SHP77 treated with DMSO at 0.1 percent for 48 hours (cell line): ENCODE data around the gene LPAR3.

Source experiments
- DNase-seq: peaks from one replicate; lab custom pipeline; 2025; lab: John Stamatoyannopoulos, UW

Gene LPAR3

DNA sequence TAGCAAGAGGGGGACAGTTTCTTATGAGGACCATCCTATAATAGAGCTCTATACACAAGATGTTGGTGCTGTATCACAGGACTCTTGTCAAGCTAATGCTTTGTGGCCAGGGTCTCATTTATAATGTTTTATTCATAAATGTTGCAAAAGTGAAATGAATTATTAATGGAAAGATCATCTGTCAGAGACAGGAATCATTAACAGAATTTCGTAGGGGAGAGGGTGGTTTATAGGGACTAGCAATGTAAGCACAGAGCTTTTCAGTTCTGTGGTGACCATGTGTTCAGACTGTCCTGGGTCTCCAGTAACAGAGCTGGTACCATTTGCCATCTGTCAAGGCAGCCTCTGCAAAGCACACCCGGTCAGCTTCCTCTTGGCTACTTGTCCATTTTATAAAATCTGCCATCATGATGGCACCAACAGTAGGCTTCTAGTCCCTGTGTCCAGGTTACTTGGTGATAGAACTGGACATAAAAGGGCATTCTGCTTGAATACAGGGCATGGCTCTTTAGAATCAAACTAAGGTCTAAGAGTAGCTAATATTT, 36.2 kb downstream of the LPAR3 start:
- no peak for DNase-seq

GRCh38 chr1:84855691-84856630, 37.0 kb downstream of the LPAR3 start:
- DNase-seq: no peak

- DNase-seq: no peak
Observed at GRCh38 chr1:84855168-84855567, 37.8 kb downstream of the LPAR3 start.

DNA sequence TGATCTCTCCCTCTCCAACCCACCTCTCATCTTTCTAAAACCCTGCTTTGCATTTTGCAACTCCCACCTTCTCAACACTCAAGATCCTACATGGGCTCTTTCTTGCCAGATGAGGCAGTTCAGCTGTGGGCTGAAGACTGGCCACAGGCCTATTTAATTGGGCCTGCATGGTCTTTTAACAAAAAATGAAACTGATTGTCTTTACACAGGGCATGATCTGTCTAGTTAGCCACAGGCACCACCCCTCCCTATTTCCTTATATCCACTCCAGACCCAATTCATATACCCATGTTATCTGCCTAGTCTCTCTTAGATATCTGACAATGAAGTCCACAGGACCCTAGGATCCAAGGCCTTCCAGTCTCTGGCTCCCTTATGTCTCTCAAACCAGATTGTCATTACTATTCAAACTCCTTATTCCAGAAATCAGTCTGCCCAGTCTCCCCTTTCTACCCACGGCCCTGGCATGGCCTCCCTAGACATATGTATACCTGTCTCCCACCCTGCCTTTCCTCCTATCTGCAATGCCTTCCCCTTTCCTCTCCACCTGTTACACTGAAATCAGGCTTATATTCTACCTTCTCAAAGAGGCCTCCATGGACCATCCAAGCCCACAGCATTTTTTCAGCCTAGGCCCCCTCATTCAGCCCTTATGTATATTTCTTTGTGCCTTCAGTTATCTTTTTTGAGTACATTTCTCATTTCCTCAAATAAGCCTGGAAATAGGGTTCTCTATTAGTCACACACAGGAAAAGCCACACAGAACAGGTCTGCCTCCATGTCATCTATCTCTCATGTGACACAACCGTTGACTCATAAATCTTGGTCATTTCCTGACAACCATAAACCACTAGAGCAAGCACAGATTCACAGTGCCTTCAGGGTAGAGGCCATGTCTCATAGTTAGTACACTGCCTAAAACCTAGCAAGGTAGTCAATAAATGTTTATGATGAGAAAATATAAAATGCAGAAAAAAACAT, 39.0 kb downstream of the LPAR3 start:
- DNase-seq: no peak

DNA sequence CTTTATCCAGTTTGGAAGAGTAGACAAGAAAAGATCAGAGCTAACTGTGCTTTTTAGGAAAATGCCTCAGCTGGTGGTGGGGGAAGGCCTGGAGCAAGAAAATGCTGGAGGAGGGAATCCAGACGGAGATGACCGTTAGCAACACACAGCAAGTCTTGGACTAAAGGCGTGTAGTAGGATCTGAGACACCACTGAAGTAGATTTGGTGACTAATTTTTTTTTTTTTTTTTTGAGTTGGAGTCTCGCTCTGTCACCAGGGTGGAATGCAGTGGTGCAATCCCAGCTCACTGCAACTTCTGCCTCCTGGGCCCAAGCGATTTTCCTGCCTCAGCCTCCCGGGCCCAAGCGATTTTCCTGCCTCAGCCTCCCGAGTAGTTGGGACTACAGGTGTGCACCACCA, 41.2 kb downstream of the LPAR3 start:
- DNase-seq: no peak

DNA sequence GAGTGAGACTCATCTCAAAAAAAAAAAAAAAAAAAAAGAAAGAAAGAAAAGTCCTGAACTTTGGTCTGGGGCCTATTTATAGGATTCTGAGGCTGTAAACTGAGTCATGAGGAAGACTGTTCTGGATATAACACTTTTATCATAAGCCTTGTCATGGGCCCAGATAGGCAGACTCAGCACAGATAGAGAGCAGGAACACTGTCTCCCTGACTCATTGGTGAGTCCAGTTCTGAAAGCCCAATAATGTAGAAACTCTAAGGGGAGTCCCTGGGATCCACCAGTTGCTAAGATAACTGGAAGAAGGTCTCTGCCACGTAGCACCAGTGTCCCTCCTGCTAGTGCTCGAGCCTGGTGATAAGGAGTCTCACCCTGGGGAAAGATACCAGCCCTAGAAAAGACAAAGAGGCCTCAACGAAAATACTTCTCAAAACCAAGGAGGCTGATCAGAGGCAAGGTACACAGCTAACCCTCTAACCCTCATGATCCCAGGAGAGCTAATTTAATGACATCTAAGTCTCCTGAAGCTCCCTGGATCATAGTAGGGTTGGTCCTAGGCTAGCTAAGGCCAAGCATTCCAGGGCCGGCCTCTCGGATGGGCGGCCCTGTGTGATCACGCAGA, 43.5 kb downstream of the LPAR3 start:
- DNase-seq: no peak

GRCh38 chr1:84847253-84848250, 45.5 kb downstream of the LPAR3 start:
- peak; percentile 79 for DNase-seq

- DNase-seq: no peak
Observed at GRCh38 chr1:84846387-84846786, 46.6 kb downstream of the LPAR3 start.

DNA sequence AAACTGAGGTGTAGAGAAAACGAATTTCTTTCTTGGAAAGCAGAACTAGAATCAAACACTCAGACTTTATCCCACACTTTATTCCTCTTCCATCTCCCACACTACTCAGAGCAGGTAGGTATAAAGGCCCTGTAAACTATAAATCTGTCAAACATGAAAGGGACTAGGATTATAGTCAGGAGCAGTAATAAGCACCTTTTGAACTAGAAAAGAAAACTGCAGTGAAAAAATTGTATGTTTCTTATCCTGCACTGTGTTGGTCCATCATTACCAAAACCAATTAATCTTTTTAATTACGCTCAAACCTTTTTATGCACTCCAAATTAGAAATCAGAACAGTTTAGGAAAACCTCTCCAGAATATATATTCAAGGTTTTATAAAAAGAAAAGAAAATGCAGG, 47.6 kb downstream of the LPAR3 start:
- no peak for DNase-seq

GRCh38 chr1:84844094-84844493, 48.9 kb downstream of the LPAR3 start:
- no peak for DNase-seq

DNA sequence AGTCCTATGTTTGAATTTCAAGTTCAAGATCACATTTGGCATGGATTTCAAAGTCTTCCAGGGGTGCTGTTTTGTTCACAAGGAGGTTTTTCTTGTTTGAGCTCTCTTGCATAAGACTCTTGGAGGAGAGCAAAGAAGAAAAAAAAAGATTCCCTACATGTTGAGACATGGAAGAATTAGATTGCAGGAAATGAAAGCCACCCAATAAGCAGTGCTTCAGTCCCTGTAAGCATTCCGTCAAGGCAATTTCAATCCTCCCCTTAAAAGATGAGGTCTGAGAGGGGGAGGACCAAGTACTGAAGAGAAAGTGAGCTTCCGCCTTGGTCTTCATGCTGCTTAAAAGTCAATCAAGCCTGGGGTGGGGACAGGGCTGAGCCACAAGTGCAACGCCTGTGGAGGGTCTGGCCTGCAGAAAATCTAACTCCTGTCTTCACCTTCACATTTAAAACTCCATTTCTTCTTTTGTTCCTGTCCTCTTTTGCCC, 50.2 kb downstream of the LPAR3 start:
- DNase-seq: no peak

DNA sequence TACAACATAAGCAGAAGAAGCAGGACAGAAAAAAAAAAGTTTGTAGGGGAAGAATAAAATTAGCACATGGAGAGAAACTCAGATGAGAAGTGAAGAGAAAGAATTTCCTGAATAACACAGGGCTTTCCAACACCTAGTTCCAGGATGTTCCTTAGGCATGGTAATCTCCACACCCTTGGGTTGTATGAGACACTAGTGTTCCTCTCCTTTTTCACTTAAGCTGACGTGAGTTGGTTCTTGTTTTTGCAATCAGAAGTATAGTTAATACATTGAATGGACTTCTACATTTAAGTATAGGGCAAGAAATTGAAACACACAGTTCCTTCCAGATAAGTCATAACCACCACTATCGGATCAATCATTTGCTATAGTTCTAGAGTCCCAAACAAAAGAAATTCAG, 51.0 kb downstream of the LPAR3 start:
- DNase-seq: no peak

- DNase-seq: no peak
Observed at GRCh38 chr1:84840346-84840745, 52.7 kb downstream of the LPAR3 start.

- no peak for DNase-seq
Observed at GRCh38 chr1:84839544-84839943, 53.5 kb downstream of the LPAR3 start.

DNA sequence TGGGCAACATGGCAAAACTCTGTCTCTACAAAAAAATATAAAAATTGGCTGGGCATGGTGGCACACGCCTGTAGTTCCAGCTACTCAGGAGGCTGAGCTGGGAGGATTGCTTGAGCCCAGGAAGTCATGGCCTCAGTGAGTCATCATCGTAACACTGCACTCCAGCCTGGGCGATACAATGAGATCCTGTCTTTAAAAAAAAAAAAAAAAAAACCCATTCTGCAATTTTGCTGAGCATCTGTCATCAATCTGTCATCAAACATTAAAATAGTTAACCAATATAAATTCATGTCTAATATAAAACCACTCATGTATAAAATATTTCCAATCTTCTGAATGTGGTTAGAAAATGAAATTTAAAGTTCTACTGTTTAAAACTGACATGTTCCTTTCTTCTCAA, 56.9 kb downstream of the LPAR3 start:
- DNase-seq: no peak

GRCh38 chr1:84835169-84835568, 57.8 kb downstream of the LPAR3 start:
- DNase-seq: no peak

DNA sequence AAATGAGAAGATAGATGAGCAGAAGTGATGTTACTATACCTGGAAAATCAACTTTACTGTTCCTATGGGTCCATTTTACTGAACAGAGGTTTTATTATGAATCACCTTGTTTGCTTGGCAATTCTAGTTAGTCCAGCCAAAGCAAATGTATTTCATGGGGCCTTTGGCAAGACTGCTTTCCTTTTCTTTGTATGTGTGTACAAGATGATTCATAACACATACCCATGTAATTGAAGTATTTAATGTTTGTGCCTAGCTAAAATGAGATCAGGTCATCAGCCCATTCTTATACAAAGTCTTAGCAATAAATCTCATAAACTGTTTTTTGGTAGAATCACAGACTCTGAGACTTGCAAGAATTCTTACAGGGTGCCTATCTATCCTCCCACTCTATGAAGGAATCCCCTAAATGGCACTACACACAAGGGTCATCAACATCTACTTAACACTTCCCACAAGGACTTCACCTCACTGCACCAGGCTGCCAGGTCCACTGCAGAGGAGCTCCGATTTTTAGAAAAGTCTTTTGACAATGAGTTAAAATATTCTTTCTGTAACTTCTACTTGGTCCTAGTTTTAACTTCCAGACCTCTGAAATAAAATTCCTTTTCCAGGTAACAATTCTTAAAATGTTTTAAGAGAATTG, 58.5 kb downstream of the LPAR3 start:
- no peak for DNase-seq

- DNase-seq: no peak
Observed at GRCh38 chr1:84833194-84833593, 59.8 kb downstream of the LPAR3 start.

GRCh38 chr1:84830136-84830535, 62.9 kb downstream of the LPAR3 start:
- DNase-seq: no peak

DNA sequence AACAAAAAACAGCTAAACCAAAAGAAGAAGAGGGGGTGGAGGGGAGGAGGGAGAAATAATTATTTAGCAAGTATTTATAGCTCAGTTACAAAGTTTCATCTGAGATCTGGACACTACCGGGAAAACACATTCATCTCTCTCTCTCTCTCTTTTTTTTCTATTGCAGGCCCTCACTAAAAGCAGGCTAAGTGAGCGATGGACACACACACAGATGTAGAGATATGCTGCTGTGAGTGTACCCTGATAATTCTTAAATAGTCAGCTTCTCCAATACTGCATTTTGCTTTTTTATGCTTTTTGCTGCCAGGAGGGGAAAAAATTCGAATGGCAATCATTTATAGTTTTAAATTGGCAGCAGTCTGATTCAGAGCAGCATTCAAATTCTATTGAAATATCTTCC, 65.0 kb downstream of the LPAR3 start:
- no peak for DNase-seq
